ENCODE results near the gene GALNT1. TPM values are rescaled to one million over a fixed set of nuclear protein-coding genes. Genes with fewer than 3 reads are reported as not detected.

Gene GALNT1
- total RNA-seq, 1 experiment from 2014 or later, result 80.1 TPM

- POLR2A ChIA-PET, result no interaction called here
- ATAC-seq (no peak), DNase-seq (ENCODE audit: low spot score) (no peak)
- Mint-ChIP-seq H3K36me3 (0 out of 2 replicates have a peak, but pooled peaks cover 3% of the 10 kb centered on the region), H3K4me1 (no peaks in the 10 kb centered on the region), H3K9me3 (no peaks in the 10 kb centered on the region), H3K27me3 (ENCODE audit: low read depth) (no peaks in the 10 kb centered on the region), H3K27ac (no peak overlapping the region), H3K4me3 (no peak overlapping the region)
- no peak for TF ChIP-seq IRF1 (CRISPR knock-in tag; IDR thresholded peaks at IDR 0.05)
- TF ChIP-seq KAT7 (CRISPR knock-in tag; IDR thresholded peaks at IDR 0.05; ENCODE audit: borderline replicate concordance), result no peak
- TF ChIP-seq ATF3 (CRISPR knock-in tag; conservative IDR thresholded peaks at IDR 0.05), result no peak
- TF ChIP-seq USF2 (CRISPR knock-in tag; IDR thresholded peaks at IDR 0.05), result no peak
- TF ChIP-seq EMX1 (CRISPR knock-in tag; IDR thresholded peaks at IDR 0.05), result no peak
- TF ChIP-seq ATF1 (CRISPR knock-in tag; IDR thresholded peaks at IDR 0.05), result no peak
- no peak for TF ChIP-seq ZNF671 (CRISPR knock-in tag; IDR thresholded peaks at IDR 0.05)
- no peak for TF ChIP-seq FOXP1 (CRISPR knock-in tag; IDR thresholded peaks at IDR 0.05; ENCODE audit: borderline replicate concordance)
- TF ChIP-seq E2F1 (CRISPR knock-in tag; IDR thresholded peaks at IDR 0.05), result no peak
- no peak for TF ChIP-seq MLX (CRISPR knock-in tag; IDR thresholded peaks at IDR 0.05)
- no peak for TF ChIP-seq FOXJ3 (CRISPR knock-in tag; IDR thresholded peaks at IDR 0.05; ENCODE audit: borderline replicate concordance)
- no peak for TF ChIP-seq ZBTB21 (CRISPR knock-in tag; IDR thresholded peaks at IDR 0.05; ENCODE audit: borderline replicate concordance)
- TF ChIP-seq ZNF219 (CRISPR knock-in tag; IDR thresholded peaks at IDR 0.05; ENCODE audit: borderline replicate concordance), result no peak
- no peak for TF ChIP-seq CTCF (IDR thresholded peaks at IDR 0.05)
- no peak for TF ChIP-seq ZNF263 (CRISPR knock-in tag; IDR thresholded peaks at IDR 0.05; ENCODE audit: low read depth)
- CTCF ChIA-PET, result no interaction called here
These were observed 111.3 kb downstream of the GALNT1 start for GRCh38 chr18:35692866-35693265.

GRCh38 chr18:35693829-35694228 lies 112.3 kb downstream of the GALNT1 start:
- H3K4me1 Mint-ChIP-seq, result no peaks in the 10 kb centered on the region
- ChIA-PET CTCF (no interaction called here), POLR2A (no interaction called here)
- H3K27ac Mint-ChIP-seq, result no peak overlapping the region
- H3K4me3 Mint-ChIP-seq, result no peak overlapping the region
- H3K36me3 Mint-ChIP-seq, result 0 out of 2 replicates have a peak, but pooled peaks cover 3% of the 10 kb centered on the region
- H3K27me3 Mint-ChIP-seq (ENCODE audit: low read depth), result no peaks in the 10 kb centered on the region
- no peak for DNase-seq (ENCODE audit: low spot score)
- TF ChIP-seq ZNF671 (CRISPR knock-in tag; IDR thresholded peaks at IDR 0.05) (no peak), ZNF423 (CRISPR knock-in tag; IDR thresholded peaks at IDR 0.05) (no peak), ATF1 (CRISPR knock-in tag; IDR thresholded peaks at IDR 0.05) (no peak), E2F1 (CRISPR knock-in tag; IDR thresholded peaks at IDR 0.05) (no peak), SMAD3 (CRISPR knock-in tag; IDR thresholded peaks at IDR 0.05; ENCODE audit: borderline replicate concordance) (no peak)
- ATAC-seq, result no peak
- H3K9me3 Mint-ChIP-seq, result no peaks in the 10 kb centered on the region

All from WTC11 (cell line).